Vagina (tissue), 2 donors: ENCODE measurements around the gene SOCS1.

Source experiments
- POLR2A ChIP-seq, 2 donors: fragments of 450-650 bp; IDR thresholded peaks; one replicate each; pipeline ENCODE4 v1.6.1; 2017; ENCODE audit warnings: antibody characterized with exemption in 2 of 2, mild to moderate bottlenecking in 2 of 2, moderate library complexity in 2 of 2
- POLR2AphosphoS5 ChIP-seq, 2 donors: sonication (generic); formaldehyde crosslinking; IDR thresholded peaks; one replicate each; pipeline ENCODE4 v1.9.0; 2017; ENCODE audit warnings: antibody characterized with exemption in 2 of 2, mild to moderate bottlenecking in 2 of 2, low read depth in 1 of 2; ENCODE audit not compliant: insufficient read depth in 1 of 2
- TF ChIP-seq, protein P1 (sequence below), 3 experiments: fragments of 450-650 bp in 2 of 3; fragments of 200-600 bp in 1 of 3; sonication (generic) in 1 of 3; IDR thresholded peaks; one replicate each; pipeline ENCODE4 v1.5.1; 2017 to 2019; ENCODE audit warnings: antibody characterized with exemption in 3 of 3, mild to moderate bottlenecking in 2 of 3, moderate library complexity in 2 of 3

DNA sequence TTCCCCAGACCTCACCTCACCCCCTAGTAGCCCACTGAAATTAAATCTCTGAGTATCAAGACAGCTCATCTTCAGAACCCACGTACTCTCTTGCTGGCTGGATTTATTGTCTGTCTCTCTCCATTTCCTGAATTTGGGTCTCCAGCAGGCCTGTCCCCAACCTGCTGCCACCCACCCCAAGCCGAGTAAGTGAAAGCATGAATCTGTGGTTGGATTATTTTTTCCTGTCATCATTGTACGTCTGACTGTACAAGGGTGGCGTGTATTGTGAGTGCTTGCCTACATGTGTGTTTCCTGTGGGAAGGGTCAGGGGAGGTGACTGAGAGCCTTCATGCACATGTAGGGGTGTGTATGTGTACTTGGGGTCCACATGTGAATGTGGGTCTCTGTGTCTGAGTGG, 7.7 kb upstream of the SOCS1 start:
- TF ChIP-seq, protein P1, sequence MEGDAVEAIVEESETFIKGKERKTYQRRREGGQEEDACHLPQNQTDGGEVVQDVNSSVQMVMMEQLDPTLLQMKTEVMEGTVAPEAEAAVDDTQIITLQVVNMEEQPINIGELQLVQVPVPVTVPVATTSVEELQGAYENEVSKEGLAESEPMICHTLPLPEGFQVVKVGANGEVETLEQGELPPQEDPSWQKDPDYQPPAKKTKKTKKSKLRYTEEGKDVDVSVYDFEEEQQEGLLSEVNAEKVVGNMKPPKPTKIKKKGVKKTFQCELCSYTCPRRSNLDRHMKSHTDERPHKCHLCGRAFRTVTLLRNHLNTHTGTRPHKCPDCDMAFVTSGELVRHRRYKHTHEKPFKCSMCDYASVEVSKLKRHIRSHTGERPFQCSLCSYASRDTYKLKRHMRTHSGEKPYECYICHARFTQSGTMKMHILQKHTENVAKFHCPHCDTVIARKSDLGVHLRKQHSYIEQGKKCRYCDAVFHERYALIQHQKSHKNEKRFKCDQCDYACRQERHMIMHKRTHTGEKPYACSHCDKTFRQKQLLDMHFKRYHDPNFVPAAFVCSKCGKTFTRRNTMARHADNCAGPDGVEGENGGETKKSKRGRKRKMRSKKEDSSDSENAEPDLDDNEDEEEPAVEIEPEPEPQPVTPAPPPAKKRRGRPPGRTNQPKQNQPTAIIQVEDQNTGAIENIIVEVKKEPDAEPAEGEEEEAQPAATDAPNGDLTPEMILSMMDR (IDR thresholded peaks at IDR 0.05) = no peak
- TF ChIP-seq POLR2A (IDR thresholded peaks at IDR 0.05) = no peak
- no peak for TF ChIP-seq POLR2AphosphoS5 (IDR thresholded peaks at IDR 0.05; ENCODE audit: insufficient read depth in 1 of 2, low read depth in 1 of 2)
